DMS114 treated with DMSO at 0.1 percent for 48 hours (cell line): ENCODE measurements around the gene LRRC74B.
"Not testable (repeated sequence)": the region's sequence is repeated elsewhere in the genome, so short reads cannot be mapped to it uniquely, and the experiment has no call there.

Experiments
- DNase-seq: peaks from one replicate; lab custom pipeline; 2025; ENCODE audit not compliant: unreplicated experiment; lab: John Stamatoyannopoulos, UW

LRRC74B gene

GRCh38 chr22:21031545-21032036 is 14.2 kb upstream of the LRRC74B start:
- no peak for DNase-seq

GRCh38 chr22:21032037-21032867 is 13.5 kb upstream of the LRRC74B start, which contains the start of gene SLC7A4:
SLC7A4 (minus strand) TSS chr22:21032561; CDS start chr22:21031812, 749 bp downstream.
- no peak for DNase-seq

- no peak for DNase-seq
Measured at GRCh38 chr22:21032868-21033688, 12.7 kb upstream of the LRRC74B start.

- DNase-seq, result no peak
Measured at GRCh38 chr22:21033895-21034294, 11.9 kb upstream of the LRRC74B start.

GRCh38 chr22:21034989-21035388 is 10.8 kb upstream of the LRRC74B start:
- no peak for DNase-seq

GRCh38 chr22:21038405-21038804 is 7.3 kb upstream of the LRRC74B start:
- no peak for DNase-seq

- not testable (repeated sequence) for DNase-seq
Measured at GRCh38 chr22:21039158-21039557, 6.6 kb upstream of the LRRC74B start.

GRCh38 chr22:21041937-21042336 is 3.8 kb upstream of the LRRC74B start:
- no peak for DNase-seq

GRCh38 chr22:21042978-21043859 is 2.5 kb upstream of the LRRC74B start:
- no peak for DNase-seq

GRCh38 chr22:21043860-21044535 is 1.7 kb upstream of the LRRC74B start:
- DNase-seq, result no peak

- DNase-seq, result no peak
Measured at GRCh38 chr22:21044931-21045584, 688 bp upstream of the LRRC74B start.

GRCh38 chr22:21047035-21047661 is 1.4 kb downstream of the LRRC74B start:
- no peak for DNase-seq

GRCh38 chr22:21047730-21048129 is 2.0 kb downstream of the LRRC74B start:
- no peak for DNase-seq

- not testable (repeated sequence) for DNase-seq
Measured at GRCh38 chr22:21048448-21048847, 2.7 kb downstream of the LRRC74B start.

- DNase-seq, result not testable (repeated sequence)
Measured at GRCh38 chr22:21048965-21049364, 3.2 kb downstream of the LRRC74B start.

GRCh38 chr22:21051145-21051830 is 5.5 kb downstream of the LRRC74B start:
- no peak for DNase-seq

- no peak for DNase-seq
Measured at GRCh38 chr22:21051831-21052400, 6.2 kb downstream of the LRRC74B start.

GRCh38 chr22:21052715-21053459 is 7.1 kb downstream of the LRRC74B start:
- no peak for DNase-seq
